NB4 (cell line): Measurements from ENCODE around the gene TTLL1.

Experiments
- DNase-seq: peaks from one replicate; pipeline ENCODE4 v3.0.0; 2010; ENCODE audit warnings: low read depth
- H3K4me3 ChIP-seq: one replicate; pipeline ENCODE4 v1.5.1; 2011; ENCODE audit warnings: mild to moderate bottlenecking, low read depth, low read length, moderate library complexity
- CTCF ChIP-seq: IDR thresholded peaks from one replicate; pipeline ENCODE4 v1.5.1; 2012; ENCODE audit warnings: low read depth, low read length
- MAX ChIP-seq: IDR thresholded peaks from 2 replicates; pipeline ENCODE4 v1.6.1; 2011; ENCODE audit warnings: low read depth, low read length
- MYC ChIP-seq: IDR thresholded peaks from 2 replicates; pipeline ENCODE4 v1.6.1; 2011; ENCODE audit warnings: low read depth, low read length
- POLR2A ChIP-seq: IDR thresholded peaks from 2 replicates; pipeline ENCODE4 v1.6.1; 2011; ENCODE audit warnings: mild to moderate bottlenecking; ENCODE audit not compliant: insufficient read length; ENCODE audit errors: extremely low read depth

TTLL1 gene

GRCh38 chr22:43127166-43127908, 38.1 kb upstream of the TTLL1 start:
- no peak for TF ChIP-seq POLR2A
- no peak for TF ChIP-seq MAX
- TF ChIP-seq MYC, result no peak
- no peak for TF ChIP-seq CTCF
- H3K4me3 ChIP-seq, result no peak overlapping the region
- no peak for DNase-seq

- DNase-seq, result peak; percentile 56
- no peak for TF ChIP-seq CTCF
- TF ChIP-seq MYC, result no peak
- TF ChIP-seq MAX, result no peak
- TF ChIP-seq POLR2A, result no peak
- H3K4me3 ChIP-seq, result no peak overlapping the region
Measured at GRCh38 chr22:43126501-43127165, 37.4 kb upstream of the TTLL1 start.

GRCh38 chr22:43118953-43119458, 29.8 kb upstream of the TTLL1 start:
- TF ChIP-seq POLR2A (no peak), MYC (no peak), CTCF (no peak), MAX (no peak)
- no peak overlapping the region for H3K4me3 ChIP-seq
- peak; percentile 53 for DNase-seq

GRCh38 chr22:43118024-43118849, 29.0 kb upstream of the TTLL1 start:
- no peak overlapping the region for H3K4me3 ChIP-seq
- DNase-seq, result peak; percentile 43
- no peak for TF ChIP-seq POLR2A
- no peak for TF ChIP-seq MYC
- no peak for TF ChIP-seq MAX
- TF ChIP-seq CTCF, result no peak

- no peak overlapping the region for H3K4me3 ChIP-seq
- TF ChIP-seq CTCF (no peak), MYC (no peak), MAX (no peak), POLR2A (no peak)
- DNase-seq, result no peak
Measured at GRCh38 chr22:43116932-43117331, 27.7 kb upstream of the TTLL1 start.
